NCI-H524 treated with DMSO at 0.1 percent for 48 hours (cell line): ENCODE measurements around the gene NPY5R.

Experiments
- DNase-seq: peaks from one replicate; lab custom pipeline; 2025; lab: John Stamatoyannopoulos, UW

NPY5R gene

DNA sequence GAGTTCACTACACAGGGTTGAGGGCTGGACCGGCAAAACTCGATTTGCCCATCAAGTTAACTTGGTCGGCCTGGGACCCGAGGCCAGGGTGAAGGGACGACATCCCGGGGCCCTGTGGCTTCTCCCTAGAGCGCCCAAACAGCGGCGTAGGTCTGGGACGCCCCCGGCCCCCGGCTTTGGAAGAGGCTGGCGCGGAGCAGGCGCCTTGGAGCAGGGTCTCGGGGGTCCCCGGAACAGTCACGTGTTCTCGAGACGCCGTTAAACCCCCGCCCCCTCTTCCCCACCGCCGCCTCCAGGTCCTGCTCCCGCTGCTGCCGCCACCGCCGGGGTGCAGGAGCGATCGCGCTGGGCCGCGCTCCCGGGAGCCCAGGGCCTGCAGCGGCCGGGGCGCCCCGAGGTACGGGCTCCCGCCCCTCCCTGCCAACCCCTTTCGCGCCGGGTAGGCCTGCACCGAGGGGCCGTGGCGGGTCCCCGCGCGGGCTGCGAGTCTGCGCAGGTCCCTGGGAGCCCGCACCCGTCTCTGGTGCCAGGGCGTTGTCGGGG, at the start of gene NPY5R:
NPY5R (plus strand) TSS at position 289 of the 543 bp plus-strand sequence. CDS start 6,382 bp downstream, outside the sequence.
- DNase-seq, result no peak

DNA sequence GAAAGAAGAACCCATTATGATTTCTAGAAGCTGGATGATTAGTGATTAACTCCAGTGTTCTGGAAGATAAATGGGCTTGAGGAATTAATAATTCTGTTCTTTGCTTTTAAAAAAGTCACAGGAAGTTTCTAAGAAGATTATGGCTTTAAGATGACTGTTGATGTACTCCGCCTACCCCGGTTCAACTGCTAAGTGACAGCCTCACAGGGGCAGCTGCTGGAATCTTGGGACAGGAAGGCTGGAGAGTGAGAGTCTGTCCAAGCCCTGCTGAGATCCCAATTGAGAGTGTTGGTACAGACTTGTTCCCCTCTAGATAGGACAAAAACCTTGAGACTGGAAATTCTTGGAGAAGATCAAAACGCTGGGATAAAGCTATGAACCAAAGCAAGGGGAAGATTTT, 48.6 kb upstream of the NPY5R start:
- no peak for DNase-seq

DNA sequence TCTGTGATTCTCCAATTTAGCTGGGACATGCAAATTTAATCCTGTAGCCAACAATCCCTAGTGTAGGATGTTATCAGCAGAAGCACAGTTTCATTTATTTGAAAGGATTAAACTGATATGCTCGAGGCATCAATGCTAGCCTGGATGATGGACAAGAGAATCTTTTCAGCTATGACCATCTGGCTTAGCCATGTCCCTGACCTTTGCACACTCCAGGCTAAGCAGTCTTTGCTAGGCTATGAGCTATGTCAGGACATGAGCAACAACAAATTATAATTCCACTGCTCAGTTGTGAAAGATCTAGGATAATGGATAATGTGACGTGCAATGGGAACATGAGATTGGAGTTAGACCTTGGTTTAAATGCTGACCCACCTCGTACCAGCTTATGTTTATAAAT, 43.2 kb upstream of the NPY5R start:
- DNase-seq, result no peak

DNA sequence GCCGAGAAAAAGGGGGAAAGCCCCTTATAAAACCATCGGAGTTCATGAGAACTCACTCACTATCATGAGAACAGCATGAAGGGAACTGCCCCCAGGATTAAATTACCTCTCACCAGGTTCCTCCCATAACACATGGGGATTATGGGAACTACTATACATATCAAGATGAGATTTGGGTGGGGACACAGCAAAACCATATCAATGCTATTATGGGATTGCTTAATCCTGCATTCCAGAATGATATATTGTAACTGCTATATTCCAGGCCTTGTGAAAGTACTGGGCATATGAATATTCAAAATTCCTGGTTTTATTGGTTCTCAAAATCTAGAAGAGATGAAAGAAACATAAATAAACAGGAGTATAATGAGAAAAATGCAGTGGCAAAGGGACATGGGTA, 40.6 kb upstream of the NPY5R start:
- no peak for DNase-seq

- no peak for DNase-seq
Measured at GRCh38 chr4:163309466-163309865, 34.2 kb upstream of the NPY5R start.

DNA sequence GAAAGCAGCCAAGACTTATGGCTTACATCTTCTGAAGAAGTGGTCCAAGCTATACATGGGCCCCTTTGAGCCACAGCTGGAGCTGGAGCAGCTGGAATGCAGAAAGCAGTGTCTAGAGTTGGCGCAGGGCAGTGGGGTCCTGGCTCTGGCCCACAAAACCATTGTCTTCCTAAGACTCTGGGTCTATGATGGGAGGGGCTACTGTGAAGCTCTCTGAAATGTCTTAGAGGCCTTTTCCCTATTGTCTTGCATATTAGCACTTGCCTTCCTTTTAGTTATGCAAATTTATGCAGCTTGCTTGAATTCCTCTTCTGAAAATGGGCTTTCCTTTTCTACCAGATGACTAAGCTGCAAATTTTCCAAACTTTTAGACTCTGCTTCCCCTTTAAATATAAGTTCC, 26.6 kb upstream of the NPY5R start:
- no peak for DNase-seq

- no peak for DNase-seq
Measured at GRCh38 chr4:163330916-163331628, 12.6 kb upstream of the NPY5R start.

DNA sequence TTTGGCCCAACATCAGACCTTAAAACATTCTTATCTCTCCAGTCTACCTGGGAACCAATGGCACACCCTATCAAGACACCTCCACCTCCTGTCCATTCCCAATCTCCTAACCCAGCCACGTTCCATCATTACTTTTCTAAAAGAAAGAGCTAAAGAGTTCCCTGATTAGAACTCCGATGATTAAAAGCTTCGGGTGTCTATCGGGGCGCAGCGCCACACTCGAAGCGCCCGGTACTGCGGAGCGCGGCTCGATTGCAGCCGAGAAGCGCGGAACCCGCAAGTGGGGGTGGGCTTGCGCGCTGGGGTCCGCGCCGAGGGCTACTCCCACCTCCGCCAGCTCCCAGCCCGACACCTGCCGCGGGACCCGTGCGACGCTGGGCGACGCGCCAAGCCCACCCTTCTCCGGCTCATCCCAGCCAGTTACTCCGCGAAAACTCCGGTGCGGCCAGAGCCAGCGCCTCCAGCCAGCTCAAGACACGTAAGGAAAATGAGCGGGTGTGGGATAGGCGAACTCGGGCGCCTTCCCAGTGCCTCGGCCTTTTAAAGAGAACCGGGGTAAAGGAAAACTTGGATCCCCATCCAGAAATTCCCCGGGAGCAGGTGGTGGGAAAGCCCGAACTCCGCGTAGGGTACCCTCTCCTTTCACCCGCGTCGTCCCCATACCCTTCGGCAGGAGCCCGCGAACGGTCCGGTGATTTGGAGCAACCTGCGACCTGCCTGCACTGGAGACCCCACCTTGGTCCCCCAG, 11.9 kb upstream of the NPY5R start:
- DNase-seq, result no peak

DNA sequence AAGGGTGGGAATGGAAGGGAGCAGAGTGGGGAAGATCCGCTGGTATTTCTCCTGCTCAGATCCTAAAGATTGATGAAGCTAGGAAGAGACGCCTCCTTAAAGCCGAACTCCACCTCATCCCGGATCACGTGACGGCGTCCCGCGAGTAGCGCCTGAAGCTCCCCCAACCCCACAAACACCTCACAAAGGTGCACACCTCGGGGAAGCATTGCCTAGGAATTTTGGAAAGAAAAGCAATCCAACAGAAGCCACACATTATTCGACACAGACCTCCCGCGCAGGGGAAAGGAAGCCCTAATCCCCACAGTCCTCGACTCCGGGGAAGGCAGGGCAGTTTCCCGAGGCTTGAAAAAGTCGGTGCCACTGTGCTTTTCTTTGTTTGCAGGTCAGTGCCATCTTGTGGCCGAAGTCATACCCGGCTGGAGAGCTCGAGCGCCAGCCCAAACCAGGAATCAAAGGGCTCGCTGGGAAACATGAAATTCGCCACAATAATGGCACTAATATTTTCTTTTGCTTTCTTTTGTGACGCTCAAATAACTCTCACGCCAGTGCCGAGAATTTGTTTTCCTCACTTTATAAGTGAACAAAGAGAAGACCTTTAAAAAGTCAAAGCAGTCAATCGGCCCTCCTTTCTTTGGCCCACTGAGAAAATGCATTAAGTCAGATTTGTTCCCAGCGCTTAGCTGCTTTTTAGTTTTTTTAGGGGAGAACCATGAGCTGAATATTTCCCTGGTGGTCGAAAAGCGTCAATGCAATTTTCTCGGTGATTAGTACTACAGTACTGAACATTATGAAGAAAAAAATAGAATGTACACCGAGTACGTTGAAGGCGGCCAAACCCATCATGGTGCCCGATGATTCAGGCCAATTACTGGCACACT, 10.9 kb upstream of the NPY5R start, which contains the start of gene NPY1R:
NPY1R (minus strand) TSS at position 71 of the 881 bp plus-strand sequence. CDS start 6,042 bp downstream, outside the sequence.
- DNase-seq, result no peak

DNA sequence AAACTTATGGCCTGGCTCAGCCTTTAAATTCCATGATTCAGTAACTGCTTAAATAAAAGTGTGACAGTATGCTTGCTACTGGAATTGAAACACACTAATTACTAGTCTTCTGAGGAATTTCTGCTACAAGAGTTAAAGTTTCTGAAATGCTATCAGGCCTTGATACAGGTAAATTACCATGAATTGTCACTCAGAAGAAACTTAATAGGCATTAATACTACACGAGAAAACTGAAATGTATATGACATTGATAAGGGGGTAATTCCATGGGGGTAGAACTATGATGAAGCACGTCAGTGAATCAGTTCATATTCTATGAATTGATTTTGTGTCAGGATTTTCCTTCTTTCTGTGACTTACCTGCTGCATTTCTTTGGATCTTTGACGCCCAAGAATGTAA, 8.3 kb upstream of the NPY5R start:
- DNase-seq, result no peak

DNA sequence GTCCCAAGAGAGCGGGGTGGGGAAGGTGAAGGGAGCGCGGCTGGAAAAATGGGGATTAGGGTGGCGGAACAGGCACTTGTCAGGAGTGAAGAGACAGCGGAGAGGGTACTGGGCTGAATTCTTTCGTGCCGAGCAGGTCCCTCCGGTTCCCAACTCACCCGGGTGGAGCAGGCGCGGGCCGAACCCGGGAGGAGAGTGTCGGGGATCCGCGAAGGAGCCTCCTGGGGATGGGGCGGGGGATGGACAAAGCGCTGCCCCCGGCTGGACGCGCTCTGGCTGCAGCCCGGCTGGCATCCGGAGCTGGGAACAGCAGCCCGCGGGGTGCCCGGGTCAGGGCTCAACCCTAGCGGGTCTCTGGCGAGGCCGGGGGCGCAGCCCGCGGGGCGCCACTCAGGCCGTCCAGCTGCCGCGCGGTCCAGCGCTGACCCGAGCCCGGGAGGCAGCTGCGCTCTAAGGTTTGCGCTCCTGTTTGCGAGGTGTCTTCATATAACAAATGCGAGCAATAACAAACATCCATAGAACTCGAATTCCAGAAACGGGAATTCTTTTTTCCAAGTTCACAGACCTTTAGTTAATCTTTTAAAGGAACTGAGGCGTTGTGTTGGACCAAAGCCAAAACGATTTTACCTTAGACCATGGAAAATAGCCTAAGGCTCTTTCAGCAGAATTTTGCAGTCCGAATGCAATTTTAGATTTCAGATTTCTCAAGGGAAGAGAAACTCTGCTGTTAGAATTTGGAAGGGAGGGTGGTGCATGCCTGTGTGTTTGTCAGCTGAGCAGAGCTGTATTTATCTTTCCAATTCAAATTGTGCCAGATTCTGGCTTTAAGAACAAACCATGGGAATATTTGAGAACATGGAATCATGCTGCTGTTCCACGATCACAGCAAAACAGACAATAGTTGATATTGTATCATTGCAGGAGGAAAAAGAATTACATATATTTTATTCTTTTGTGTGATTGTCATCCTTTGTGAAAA, 744 bp downstream of the NPY5R start:
- no peak for DNase-seq

- no peak for DNase-seq
Measured at GRCh38 chr4:163350672-163351071, 7.0 kb downstream of the NPY5R start.

GRCh38 chr4:163353054-163353453, 9.4 kb downstream of the NPY5R start:
- no peak for DNase-seq

- no peak for DNase-seq
Measured at GRCh38 chr4:163356104-163356503, 12.4 kb downstream of the NPY5R start.

DNA sequence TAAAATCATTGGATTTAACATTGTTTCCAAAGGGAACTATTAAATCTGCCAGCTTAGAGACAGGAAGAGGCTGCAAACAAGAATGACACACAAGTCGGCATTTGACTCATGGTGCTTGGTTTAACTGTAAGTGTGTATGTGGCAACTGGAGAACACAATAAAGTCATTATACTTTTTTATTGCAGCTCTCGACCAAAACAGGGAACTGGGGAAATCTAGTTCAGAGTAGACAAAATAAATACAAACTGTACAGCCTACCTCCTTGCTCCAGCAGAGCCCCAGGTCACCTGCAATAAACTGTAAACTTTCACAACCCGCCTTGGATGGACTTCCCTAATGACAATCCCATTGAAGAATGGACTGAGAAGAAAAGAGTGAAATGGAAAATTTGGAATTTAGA, 24.0 kb downstream of the NPY5R start:
- no peak for DNase-seq

- DNase-seq, result no peak
Measured at GRCh38 chr4:163372029-163372428, 28.3 kb downstream of the NPY5R start.

DNA sequence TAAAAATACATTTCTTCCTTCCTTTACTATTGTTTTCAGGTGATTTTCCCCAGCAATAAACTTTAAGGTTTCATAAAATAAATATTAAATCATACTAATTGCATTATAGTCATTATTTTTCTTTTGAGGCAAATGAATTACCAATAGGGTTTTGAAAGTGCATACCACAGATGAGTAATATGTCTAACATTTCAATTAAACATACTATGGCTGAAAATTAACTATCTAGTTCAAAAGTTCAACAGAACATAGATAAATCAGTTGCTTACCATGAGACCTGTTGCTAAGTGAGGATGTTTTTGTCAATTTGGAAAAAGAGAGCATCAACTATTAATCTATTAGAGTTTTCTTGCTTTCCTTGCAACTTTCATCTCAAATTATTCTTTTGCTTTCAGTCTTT, 35.0 kb downstream of the NPY5R start:
- no peak for DNase-seq

DNA sequence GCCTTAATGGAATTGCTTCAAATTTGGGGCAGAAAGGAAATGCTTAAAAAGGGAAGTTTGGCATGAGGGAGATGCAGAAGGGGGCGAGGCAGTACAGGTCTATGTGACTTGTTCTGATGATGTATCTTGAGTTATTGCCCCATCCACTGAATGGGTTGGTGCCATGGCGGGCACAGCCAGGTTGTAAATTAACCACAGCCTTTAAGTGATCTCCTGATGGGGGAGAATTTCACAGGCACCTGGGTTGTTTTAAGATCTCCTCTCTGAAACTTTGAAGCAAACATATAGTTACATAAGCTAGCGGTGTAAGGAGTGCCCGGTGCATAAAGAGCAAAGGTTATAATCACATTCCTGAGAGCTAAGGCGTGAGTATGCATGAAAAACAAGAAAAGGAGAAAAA, 37.0 kb downstream of the NPY5R start:
- no peak for DNase-seq

GRCh38 chr4:163382178-163382869, 38.6 kb downstream of the NPY5R start:
- no peak for DNase-seq

DNA sequence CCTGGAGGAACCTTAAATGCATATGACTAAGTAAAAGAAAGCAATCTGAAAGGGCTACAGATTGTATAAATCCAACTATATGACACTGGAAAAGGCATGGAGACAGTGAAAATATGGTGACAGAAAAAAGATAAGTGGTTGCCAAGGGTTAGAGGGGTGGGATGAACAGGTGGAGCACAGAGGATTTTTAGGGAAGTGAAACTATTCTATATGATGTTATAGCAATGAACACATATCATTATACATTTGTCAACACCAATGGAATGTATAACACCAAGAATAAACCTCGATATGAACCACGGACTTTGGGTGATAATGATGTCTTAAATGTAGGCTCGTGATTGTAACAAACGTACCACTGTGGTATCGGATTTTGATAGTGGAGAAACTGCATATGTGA, 40.7 kb downstream of the NPY5R start:
- DNase-seq, result no peak
